K562 (cell line): Measurements from ENCODE around the gene CARMIL1. TPM values are rescaled to one million over a fixed set of nuclear protein-coding genes. Genes with fewer than 3 reads are reported as not detected.

Source experiments
- ATAC-seq: fragments of 200-7000 bp; cut with Tn5 transposase; 3 replicates; pipeline ENCODE4 v1.9.1; 2020; ENCODE audit warnings: moderate library complexity
- BruUV-seq: library from RNA; stranded (reverse); fragments of 400-500 nt; replicated peaks from 2 replicates; lab custom pipeline; 2021; lab: Mats Ljungman, UMichigan
- CTCF ChIA-PET: fragments of 300-600 bp; formaldehyde crosslinking; extraction: SDS; loops from one replicate; lab custom pipeline; 2021; ENCODE audit warnings: low intra/inter-chr PET ratio; lab: Yijun Ruan, JAX
- POLR2A ChIA-PET: fragments of 300-600, 350-650 bp; sonication (Branson Sonifier 250); formaldehyde crosslinking; extraction: SDS; loops from one replicate; lab custom pipeline; 2021; ENCODE audit warnings: antibody characterized with exemption, inconsistent platforms; lab: Yijun Ruan, JAX
- DNase-seq, 4 experiments: peaks; one replicate each; pipeline versions ENCODE4 v3.0.0 to v3.0.0-alpha.2; 2011 to 2018; ENCODE audit warnings: low spot score in 3 of 4, mixed read lengths in 3 of 4; ENCODE audit errors: extremely low read depth in 1 of 4
- FAIRE-seq: peaks from 2 replicates; lab custom pipeline; 2011; peaks lifted over from hg19 to GRCh38; lab: Jason Lieb, UNC
- H2AFZ ChIP-seq: 2 replicates; pipeline ENCODE4 v1.6.0; 2011; ENCODE audit warnings: low read depth, low read length, control low read depth, inconsistent platforms
- H3K27ac ChIP-seq: fragments of 200-600 bp; 3 replicates; pipeline ENCODE4 v1.8.0; 2011; ENCODE audit warnings: low read depth, mild to moderate bottlenecking, control low read depth, inconsistent platforms, low read length, moderate library complexity, mixed read lengths; ENCODE audit errors: extremely low read depth
- H3K27me3 ChIP-seq, 2 experiments: fragments of 300-600 bp in 1 of 2; 2 replicates in 1 of 2; 3 replicates in 1 of 2; pipeline versions ENCODE4 v1.6.0 to v1.8.0; 2011; ENCODE audit warnings: inconsistent platforms in 2 of 2, low read length in 2 of 2, mild to moderate bottlenecking in 1 of 2, mixed read lengths in 1 of 2, moderate library complexity in 1 of 2; ENCODE audit not compliant: control insufficient read depth in 2 of 2, insufficient read depth in 2 of 2
- H3K36me3 ChIP-seq: fragments of 300-600 bp; 3 replicates; pipeline ENCODE4 v1.8.0; 2011; ENCODE audit warnings: mild to moderate bottlenecking, low read length, inconsistent platforms; ENCODE audit not compliant: control insufficient read depth, insufficient read depth
- H3K4me1 ChIP-seq, 2 experiments: fragments of 200-600 bp in 1 of 2; replicated peaks in 1 of 2; 2 replicates in 1 of 2; 3 replicates in 1 of 2; pipeline versions ENCODE4 v1.5.1 to v1.8.0; 2011; ENCODE audit warnings: inconsistent platforms in 2 of 2, low read length in 2 of 2, mild to moderate bottlenecking in 1 of 2, mixed read lengths in 1 of 2, moderate library complexity in 1 of 2; ENCODE audit not compliant: control insufficient read depth in 2 of 2, insufficient read depth in 2 of 2
- H3K4me2 ChIP-seq: 2 replicates; pipeline ENCODE4 v1.6.1; 2011; ENCODE audit warnings: low read length, control low read depth, inconsistent platforms, mixed read lengths; ENCODE audit not compliant: insufficient read depth
- H3K4me3 ChIP-seq: fragments of 200-600 bp; sonication (generic), shearing (Covaris generic); 2 replicates; pipeline ENCODE4 v1.5.1; 2016; ENCODE audit warnings: control low read depth, inconsistent platforms
- H3K79me2 ChIP-seq: fragments of 200-600 bp; 3 replicates; pipeline ENCODE4 v1.8.0; 2011; ENCODE audit warnings: low read length, inconsistent platforms; ENCODE audit not compliant: control insufficient read depth, insufficient read depth
- H3K9ac ChIP-seq, 2 experiments: 2 replicates each; pipeline versions ENCODE4 v1.6.0 to v1.6.1; 2011; ENCODE audit warnings: low read depth in 2 of 2, low read length in 2 of 2, control low read depth in 1 of 2, inconsistent platforms in 1 of 2, mild to moderate bottlenecking in 1 of 2, mixed read lengths in 1 of 2; ENCODE audit not compliant: insufficient read depth in 1 of 2
- H3K9me1 ChIP-seq: one replicate; pipeline ENCODE4 v1.6.0; 2011; ENCODE audit warnings: inconsistent platforms, mild to moderate bottlenecking, low read length, moderate library complexity; ENCODE audit not compliant: control insufficient read depth, insufficient read depth
- H3K9me3 ChIP-seq: replicated peaks from 2 replicates; pipeline ENCODE4 v1.5.1; 2011; ENCODE audit warnings: low read depth, low read length, inconsistent platforms; ENCODE audit not compliant: control insufficient read depth, insufficient read depth
- H4K20me1 ChIP-seq: replicated peaks from 2 replicates; pipeline ENCODE4 v1.6.1; 2011; ENCODE audit warnings: low read length, inconsistent platforms, mixed read lengths; ENCODE audit not compliant: control insufficient read depth, insufficient read depth
- FOXA1 ChIP-seq: fragments of 450-650 bp; IDR thresholded peaks from 2 replicates; pipeline ENCODE4 v1.6.1; 2016; ENCODE audit warnings: mild to moderate bottlenecking, borderline replicate concordance
- MLX ChIP-seq, 2 experiments: fragments of 450-650 bp in 1 of 2; sonication (generic) in 1 of 2; formaldehyde crosslinking; conservative IDR thresholded peaks; 2 replicates each; pipeline versions ENCODE4 v1.4.0 to v1.8.1; 2020 to 2022; ENCODE audit warnings: mild to moderate bottlenecking in 1 of 2, missing genetic modification reagents in 1 of 2
- PTTG1 ChIP-seq: fragments of 450-650 bp; IDR thresholded peaks from 2 replicates; pipeline ENCODE4 v1.6.1; 2016; ENCODE audit warnings: low read depth, mild to moderate bottlenecking, missing genetic modification characterization, missing compliant biosample characterization
- SETDB1 ChIP-seq: IDR thresholded peaks from one replicate; pipeline ENCODE4 v1.6.1; 2012; ENCODE audit warnings: low read length, control low read depth, inconsistent platforms
- SIX5 ChIP-seq, 2 experiments: IDR thresholded peaks; 2 replicates each; pipeline ENCODE4 v1.6.1; 2011; ENCODE audit warnings: low read length in 2 of 2, borderline replicate concordance in 1 of 2, low read depth in 1 of 2, mild to moderate bottlenecking in 1 of 2, moderate library complexity in 1 of 2; ENCODE audit not compliant: insufficient read depth in 1 of 2
- SMARCA4 ChIP-seq: fragments of 450-650 bp; IDR thresholded peaks from 2 replicates; pipeline ENCODE4 v1.6.1; 2016
- TSHZ1 ChIP-seq: fragments of 250-450 bp; sonication (Bioruptor Pico); IDR thresholded peaks from 2 replicates; pipeline ENCODE4 v1.4.0; 2020; ENCODE audit warnings: mild to moderate bottlenecking, moderate library complexity
- ZFPM2 ChIP-seq: fragments of 250-450 bp; sonication (Bioruptor Pico); IDR thresholded peaks from 2 replicates; pipeline ENCODE4 v1.5.1; 2022; ENCODE audit warnings: mild to moderate bottlenecking
- ZNF407 ChIP-seq: fragments of 450-650 bp; IDR thresholded peaks from 2 replicates; pipeline ENCODE4 v1.6.1; 2016; ENCODE audit warnings: low read depth
- ZNF507 ChIP-seq: conservative IDR thresholded peaks from 2 replicates; pipeline ENCODE4 v1.6.1; 2017; ENCODE audit warnings: missing genetic modification characterization, missing compliant biosample characterization
- WGBS: fragments of 100-300 bp; shearing (Covaris generic); methylation state at CpG from one replicate; pipeline ENCODE4 v1.1.6; 2016; ENCODE audit warnings: low coverage, mixed read lengths; ENCODE audit not compliant: insufficient coverage; ENCODE audit errors: missing lambda C conversion rate; 5-methylcytosine and 5-hydroxymethylcytosine counted together
- in situ Hi-C: fragments of 300-500 bp; cut with MboI; formaldehyde crosslinking; loops from 4 replicates; pipeline ENCODE4 v1.15.0; 2018; ENCODE audit warnings: inconsistent platforms, mixed read lengths
- intact Hi-C: fragments of 100-400 bp; cut with micrococcal nuclease; formaldehyde crosslinking; loops from 2 replicates; pipeline ENCODE4 v1.14.2; 2022
- polyA plus RNA-seq, 8 experiments: library from polyadenylated mRNA; depleted of rRNA in 4 of 8; stranded (reverse) in 5 of 8; unstranded in 3 of 8; fragments of >200 nt; fragmentation: Nextera tagmentation in 2 of 8; fragmentation: Illumina TruSeq in 1 of 8; extraction: Ambion mirVana in 2 of 8; extraction: Trizol in 1 of 8; gene quantifications; 2 replicates each; pipeline versions ENCODE4 v1.2.1 to v1.2.3, GENCODE V29; 2011 to 2014; ENCODE audit warnings: inconsistent platforms in 1 of 8, missing spikeins in 1 of 8
- total RNA-seq, 7 experiments: library from RNA; depleted of rRNA in 6 of 7; stranded (reverse); fragments of >200 nt in 6 of 7; fragmentation: Illumina TruSeq in 2 of 7; extraction: Trizol in 2 of 7; gene quantifications; 2 replicates each; pipeline versions ENCODE4 v1.2.1 to v1.2.3, GENCODE V29; 2011 to 2021; ENCODE audit warnings: low replicate concordance in 1 of 7

Gene CARMIL1
- total and polyA plus RNA-seq, 9 of the 15 experiments (the other 6 are each of a cell fraction or from before 2014, with no cell fraction given), result 0.04 to 0.32 (median 0.10) TPM; not detected in 1

- Histone ChIP-seq H3K27ac (no peak overlapping the region), H2AFZ (no peak overlapping the region), H3K36me3 (no peaks in the 10 kb centered on the region), H3K79me2 (no peaks in the 10 kb centered on the region), H3K4me2 (no peak overlapping the region), H3K9me3 (no peaks in the 10 kb centered on the region), H4K20me1 (no peaks in the 10 kb centered on the region), H3K27me3 (0 out of 5 replicates have a peak, but pooled peaks cover 0 to 4% of the 10 kb centered on the region in 2 experiments), H3K9ac (no peak overlapping the region), H3K4me3 (no peak overlapping the region), H3K9me1 (no peaks in the 10 kb centered on the region), H3K4me1 (no peaks in the 10 kb centered on the region)
- ChIA-PET POLR2A (no interaction called here), CTCF (no interaction called here)
- BruUV-seq, result no TSS peak
- FAIRE-seq, result no peak
- intact Hi-C loops, result no loop called here
- in situ Hi-C loops, result no loop called here
- DNase-seq, result no peak
- no peak for ATAC-seq
- WGBS, result 6% methylated on average over 1 of the region's 1 CpG
- TF ChIP-seq MLX (CRISPR knock-in tag; conservative IDR thresholded peaks at IDR 0.05) (no peak), SMARCA4 (no peak), PTTG1 (tag) (no peak), SIX5 (IDR thresholded peaks at IDR 0.05; ENCODE audit: borderline replicate concordance in 1 of 2, insufficient read depth in 1 of 2, low read depth in 1 of 2, low read length in 2 of 2) (no peak), FOXA1 (no peak), ZNF507 (no peak), SETDB1 (no peak), ZFPM2 (CRISPR knock-in tag) (no peak), TSHZ1 (CRISPR knock-in tag) (no peak), ZNF407 (no peak)
Measured at GRCh38 chr6:25381077-25381476, 101.9 kb downstream of the CARMIL1 start.
